HCT116 (cell line): ENCODE measurements around the gene FSTL4. TPM values are rescaled to one million over a fixed set of nuclear protein-coding genes. Genes with fewer than 3 reads are reported as not detected.

Experiments used
- ATAC-seq: fragments of 200-7000 bp; cut with Tn5 transposase; 2 replicates; pipeline ENCODE4 v1.9.1; 2020; ENCODE audit warnings: mild to moderate bottlenecking, moderate library complexity
- BruUV-seq: library from RNA; stranded (reverse); fragments of 400-500 nt; replicated peaks from 2 replicates; lab custom pipeline; 2021; lab: Mats Ljungman, UMichigan
- CTCF ChIA-PET: fragments of 300-600 bp; sonication (Branson Sonifier 250); formaldehyde crosslinking; loops from one replicate; lab custom pipeline; 2021; ENCODE audit warnings: antibody characterized with exemption; lab: Charles Lee
- POLR2A ChIA-PET: fragments of 300-600, 350-600 bp; sonication (Branson Sonifier 250); formaldehyde crosslinking; loops from one replicate; lab custom pipeline; 2021; ENCODE audit warnings: antibody characterized with exemption; lab: Charles Lee
- RAD21 ChIA-PET, 2 experiments: fragments of 300-600 bp; sonication (Branson Sonifier 250); formaldehyde crosslinking; loops; one replicate each; lab custom pipeline; 2023; ENCODE audit warnings: low total read pairs in 2 of 2; ENCODE audit not compliant: uncharacterized antibody in 2 of 2, unreplicated experiment in 2 of 2, low non-redundant PET in 1 of 2; lab: Charles Lee
- DNase-seq: peaks from one replicate; pipeline ENCODE4 v3.0.0-alpha.2; 2010; ENCODE audit warnings: low read depth, low spot score
- H2AFZ ChIP-seq: fragments of 200-600 bp; shearing (Covaris generic), sonication (generic); 2 replicates; pipeline ENCODE4 v1.6.1; 2017; ENCODE audit warnings: low read depth, mixed run types, mixed read lengths, antibody characterized with exemption, low read length; ENCODE audit not compliant: poor library complexity, severe bottlenecking
- H3K27ac ChIP-seq: 2 replicates; pipeline ENCODE4 v1.5.1; 2012; ENCODE audit warnings: low read depth, low read length
- H3K27me3 ChIP-seq: fragments of 200-600 bp; sonication (generic); 2 replicates; pipeline ENCODE4 v1.6.1; 2016; ENCODE audit warnings: mixed run types, low read length, mixed read lengths; ENCODE audit not compliant: insufficient read depth
- H3K36me3 ChIP-seq, 2 experiments: fragments of 200-500 bp in 1 of 2; fragments of 200-600 bp in 1 of 2; sonication (Bioruptor generic) in 1 of 2; sonication (generic) in 1 of 2; 2 replicates each; pipeline versions ENCODE4 v1.5.1 to v1.6.1; 2014 to 2016; ENCODE audit warnings: low read length in 2 of 2, inconsistent platforms in 1 of 2, mixed read lengths in 1 of 2, mixed run types in 1 of 2; ENCODE audit not compliant: insufficient read depth in 2 of 2, control insufficient read depth in 1 of 2
- H3K4me1 ChIP-seq, 2 experiments: fragments of 200-600 bp in 1 of 2; sonication (generic) in 1 of 2; 2 replicates each; pipeline versions ENCODE4 v1.5.1 to v1.6.1; 2012 to 2017; ENCODE audit warnings: low read length in 2 of 2, inconsistent platforms in 1 of 2, mild to moderate bottlenecking in 1 of 2, mixed read lengths in 1 of 2, mixed run types in 1 of 2, moderate library complexity in 1 of 2; ENCODE audit not compliant: insufficient read depth in 2 of 2, control insufficient read depth in 1 of 2
- H3K4me2 ChIP-seq: fragments of 200-600 bp; sonication (generic); 2 replicates; pipeline ENCODE4 v1.6.1; 2017; ENCODE audit warnings: mixed run types, low read length, mixed read lengths
- H3K4me3 ChIP-seq, 2 experiments: fragments of 200-600 bp in 1 of 2; sonication (generic) in 1 of 2; replicated peaks in 1 of 2; 2 replicates each; pipeline ENCODE4 v1.5.1; 2011 to 2016; ENCODE audit warnings: low read length in 2 of 2, control low read depth in 1 of 2, low read depth in 1 of 2, mild to moderate bottlenecking in 1 of 2, mixed read lengths in 1 of 2, mixed run types in 1 of 2
- H3K79me2 ChIP-seq: fragments of 200-600 bp; sonication (generic); 2 replicates; pipeline ENCODE4 v1.6.1; 2017; ENCODE audit warnings: mild to moderate bottlenecking, mixed run types, low read length, moderate library complexity, mixed read lengths; ENCODE audit not compliant: insufficient read depth
- H3K9ac ChIP-seq: fragments of 200-600 bp; sonication (generic); 2 replicates; pipeline ENCODE4 v1.6.1; 2016; ENCODE audit warnings: low read length, mixed read lengths
- H3K9me2 ChIP-seq: fragments of 200-600 bp; sonication (generic), shearing (Covaris generic); 2 replicates; pipeline ENCODE4 v1.6.1; 2017; ENCODE audit warnings: mixed run types, mild to moderate bottlenecking, moderate library complexity; ENCODE audit not compliant: insufficient read depth
- H3K9me3 ChIP-seq, 2 experiments: fragments of 200-500 bp in 1 of 2; fragments of 200-600 bp in 1 of 2; sonication (Bioruptor generic) in 1 of 2; sonication (generic) in 1 of 2; 2 replicates each; pipeline ENCODE4 v1.6.1; 2014 to 2017; ENCODE audit warnings: low read length in 2 of 2, mixed read lengths in 2 of 2, inconsistent platforms in 1 of 2, low read depth in 1 of 2, mild to moderate bottlenecking in 1 of 2, mixed run types in 1 of 2, moderate library complexity in 1 of 2; ENCODE audit not compliant: control insufficient read depth in 1 of 2, insufficient read depth in 1 of 2
- H4K20me1 ChIP-seq: fragments of 200-600 bp; sonication (generic), shearing (Covaris generic); 2 replicates; pipeline ENCODE4 v1.6.1; 2017; ENCODE audit warnings: mixed run types, mild to moderate bottlenecking, moderate library complexity; ENCODE audit not compliant: insufficient read depth
- CBX3 ChIP-seq: IDR thresholded peaks from 2 replicates; pipeline ENCODE4 v1.6.1; 2012; ENCODE audit warnings: low read depth
- ELF1 ChIP-seq: IDR thresholded peaks from 2 replicates; pipeline ENCODE4 v1.6.1; 2012; ENCODE audit warnings: low read depth, borderline replicate concordance
- EZH2 ChIP-seq: fragments of 200-600 bp; sonication (generic); IDR thresholded peaks from 2 replicates; pipeline ENCODE4 v1.6.1; 2017; ENCODE audit warnings: antibody characterized with exemption, mixed run types
- EZH2phosphoT487 ChIP-seq: fragments of 200-600 bp; IDR thresholded peaks from 2 replicates; pipeline ENCODE4 v1.6.1; 2018; ENCODE audit warnings: antibody characterized with exemption, borderline replicate concordance
- JUND ChIP-seq: IDR thresholded peaks from 2 replicates; pipeline ENCODE4 v1.6.1; 2012
- POLR2A ChIP-seq: IDR thresholded peaks from 2 replicates; pipeline ENCODE4 v1.7.0; 2011; ENCODE audit warnings: borderline replicate concordance; ENCODE audit not compliant: insufficient read depth, insufficient read length; ENCODE audit errors: extremely low read depth
- SP1 ChIP-seq: IDR thresholded peaks from 2 replicates; pipeline ENCODE4 v1.6.1; 2012; ENCODE audit warnings: low read depth
- TCF7L2 ChIP-seq: IDR thresholded peaks from 2 replicates; pipeline ENCODE4 v1.7.0; 2011; ENCODE audit warnings: borderline replicate concordance, inconsistent platforms; ENCODE audit not compliant: insufficient read depth, insufficient read length; ENCODE audit errors: extremely low read depth
- ZFX ChIP-seq: fragments of 450-650 bp; IDR thresholded peaks from 2 replicates; pipeline ENCODE4 v1.6.1; 2017
- intact Hi-C: fragments of 100-400 bp; cut with micrococcal nuclease; formaldehyde crosslinking; loops from 2 replicates; pipeline ENCODE4 v1.10.0; 2022
- total RNA-seq: library from RNA; stranded (reverse); gene quantifications from one replicate; pipeline ENCODE4 v1.2.1, GENCODE V29; 2021; ENCODE audit not compliant: unreplicated experiment
- TF ChIP-seq, protein P1 (sequence below): IDR thresholded peaks from 2 replicates; pipeline ENCODE4 v1.6.1; 2011; ENCODE audit warnings: mild to moderate bottlenecking, low read length, moderate library complexity; ENCODE audit not compliant: insufficient replicate concordance; ENCODE audit errors: extremely low read depth
- TF ChIP-seq, protein P2 (sequence below): IDR thresholded peaks from 2 replicates; pipeline ENCODE4 v1.6.1; 2012
- TF ChIP-seq, protein P3 (sequence below), 3 experiments: fragments of 200-600 bp in 1 of 3; sonication (generic) in 1 of 3; IDR thresholded peaks in 2 of 3; conservative IDR thresholded peaks in 1 of 3; 2 replicates each; pipeline ENCODE4 v1.5.1; 2012 to 2017; ENCODE audit warnings: low read depth in 2 of 3, low read length in 2 of 3, antibody characterized with exemption in 1 of 3, borderline replicate concordance in 1 of 3, control low read depth in 1 of 3, mild to moderate bottlenecking in 1 of 3, mixed read lengths in 1 of 3, mixed run types in 1 of 3, moderate library complexity in 1 of 3; ENCODE audit not compliant: insufficient read depth in 1 of 3

FSTL4 gene
- total RNA-seq, 1 experiment from 2014 or later: 0.37 TPM

DNA sequence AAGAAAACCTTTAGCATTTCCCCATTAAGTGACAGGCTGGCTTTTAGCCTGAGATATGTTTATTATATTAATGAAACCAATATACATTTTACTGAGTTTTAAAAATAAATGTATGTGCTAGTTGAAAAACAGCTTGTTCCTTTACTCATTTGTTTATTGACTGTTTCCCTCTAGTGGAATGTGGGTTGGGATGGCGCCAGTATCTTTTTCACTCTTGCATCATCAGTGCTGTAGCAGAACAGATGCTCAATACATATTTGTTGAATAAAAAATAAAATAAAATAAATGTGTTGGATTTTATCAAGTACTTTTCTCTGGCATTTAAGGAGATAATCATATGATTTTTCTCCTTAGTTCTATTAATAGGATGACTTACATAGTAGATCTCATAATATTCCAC lies 43.0 kb downstream of the FSTL4 start:
- TF ChIP-seq POLR2A (no peak), ZFX (no peak), ELF1 (no peak), EZH2phosphoT487 (no peak), CBX3 (no peak), TCF7L2 (no peak), EZH2 (no peak), JUND (no peak), SP1 (no peak)
- TF ChIP-seq, protein P1, sequence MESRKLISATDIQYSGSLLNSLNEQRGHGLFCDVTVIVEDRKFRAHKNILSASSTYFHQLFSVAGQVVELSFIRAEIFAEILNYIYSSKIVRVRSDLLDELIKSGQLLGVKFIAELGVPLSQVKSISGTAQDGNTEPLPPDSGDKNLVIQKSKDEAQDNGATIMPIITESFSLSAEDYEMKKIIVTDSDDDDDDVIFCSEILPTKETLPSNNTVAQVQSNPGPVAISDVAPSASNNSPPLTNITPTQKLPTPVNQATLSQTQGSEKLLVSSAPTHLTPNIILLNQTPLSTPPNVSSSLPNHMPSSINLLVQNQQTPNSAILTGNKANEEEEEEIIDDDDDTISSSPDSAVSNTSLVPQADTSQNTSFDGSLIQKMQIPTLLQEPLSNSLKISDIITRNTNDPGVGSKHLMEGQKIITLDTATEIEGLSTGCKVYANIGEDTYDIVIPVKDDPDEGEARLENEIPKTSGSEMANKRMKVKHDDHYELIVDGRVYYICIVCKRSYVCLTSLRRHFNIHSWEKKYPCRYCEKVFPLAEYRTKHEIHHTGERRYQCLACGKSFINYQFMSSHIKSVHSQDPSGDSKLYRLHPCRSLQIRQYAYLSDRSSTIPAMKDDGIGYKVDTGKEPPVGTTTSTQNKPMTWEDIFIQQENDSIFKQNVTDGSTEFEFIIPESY: no peak
- TF ChIP-seq, protein P2, sequence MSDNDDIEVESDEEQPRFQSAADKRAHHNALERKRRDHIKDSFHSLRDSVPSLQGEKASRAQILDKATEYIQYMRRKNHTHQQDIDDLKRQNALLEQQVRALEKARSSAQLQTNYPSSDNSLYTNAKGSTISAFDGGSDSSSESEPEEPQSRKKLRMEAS: no peak
- TF ChIP-seq, protein P3, sequence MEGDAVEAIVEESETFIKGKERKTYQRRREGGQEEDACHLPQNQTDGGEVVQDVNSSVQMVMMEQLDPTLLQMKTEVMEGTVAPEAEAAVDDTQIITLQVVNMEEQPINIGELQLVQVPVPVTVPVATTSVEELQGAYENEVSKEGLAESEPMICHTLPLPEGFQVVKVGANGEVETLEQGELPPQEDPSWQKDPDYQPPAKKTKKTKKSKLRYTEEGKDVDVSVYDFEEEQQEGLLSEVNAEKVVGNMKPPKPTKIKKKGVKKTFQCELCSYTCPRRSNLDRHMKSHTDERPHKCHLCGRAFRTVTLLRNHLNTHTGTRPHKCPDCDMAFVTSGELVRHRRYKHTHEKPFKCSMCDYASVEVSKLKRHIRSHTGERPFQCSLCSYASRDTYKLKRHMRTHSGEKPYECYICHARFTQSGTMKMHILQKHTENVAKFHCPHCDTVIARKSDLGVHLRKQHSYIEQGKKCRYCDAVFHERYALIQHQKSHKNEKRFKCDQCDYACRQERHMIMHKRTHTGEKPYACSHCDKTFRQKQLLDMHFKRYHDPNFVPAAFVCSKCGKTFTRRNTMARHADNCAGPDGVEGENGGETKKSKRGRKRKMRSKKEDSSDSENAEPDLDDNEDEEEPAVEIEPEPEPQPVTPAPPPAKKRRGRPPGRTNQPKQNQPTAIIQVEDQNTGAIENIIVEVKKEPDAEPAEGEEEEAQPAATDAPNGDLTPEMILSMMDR (IDR thresholded peaks at IDR 0.05 in 2 of 3, conservative IDR thresholded peaks at IDR 0.05 in 1 of 3; ENCODE audit: borderline replicate concordance in 1 of 3, insufficient read depth in 1 of 3, low read depth in 2 of 3, low read length in 2 of 3): no peak
- Histone ChIP-seq H2AFZ (no peak overlapping the region), H4K20me1 (no peaks in the 10 kb centered on the region), H3K79me2 (no peaks in the 10 kb centered on the region), H3K9ac (no peak overlapping the region), H3K9me3 (no peaks in the 10 kb centered on the region), H3K27me3 (peaks cover 72% of the 10 kb centered on the region), H3K4me3 (no peak overlapping the region), H3K9me2 (no peaks in the 10 kb centered on the region), H3K4me1 (no peaks in the 10 kb centered on the region), H3K4me2 (no peak overlapping the region), H3K36me3 (no peaks in the 10 kb centered on the region), H3K27ac (no peak overlapping the region)
- CTCF ChIA-PET: no interaction called here
- RAD21 ChIA-PET: no interaction called here
- DNase-seq (no peak), ATAC-seq (no peak)
- POLR2A ChIA-PET: no interaction called here
- intact Hi-C loops: no loop called here
- no TSS peak for BruUV-seq
